ENCODE data around the gene KRT85.
"Not testable (repeated sequence)": the region's sequence is repeated elsewhere in the genome, so short reads cannot be mapped to it uniquely, and the experiment has no call there.

KRT85 gene

DNA sequence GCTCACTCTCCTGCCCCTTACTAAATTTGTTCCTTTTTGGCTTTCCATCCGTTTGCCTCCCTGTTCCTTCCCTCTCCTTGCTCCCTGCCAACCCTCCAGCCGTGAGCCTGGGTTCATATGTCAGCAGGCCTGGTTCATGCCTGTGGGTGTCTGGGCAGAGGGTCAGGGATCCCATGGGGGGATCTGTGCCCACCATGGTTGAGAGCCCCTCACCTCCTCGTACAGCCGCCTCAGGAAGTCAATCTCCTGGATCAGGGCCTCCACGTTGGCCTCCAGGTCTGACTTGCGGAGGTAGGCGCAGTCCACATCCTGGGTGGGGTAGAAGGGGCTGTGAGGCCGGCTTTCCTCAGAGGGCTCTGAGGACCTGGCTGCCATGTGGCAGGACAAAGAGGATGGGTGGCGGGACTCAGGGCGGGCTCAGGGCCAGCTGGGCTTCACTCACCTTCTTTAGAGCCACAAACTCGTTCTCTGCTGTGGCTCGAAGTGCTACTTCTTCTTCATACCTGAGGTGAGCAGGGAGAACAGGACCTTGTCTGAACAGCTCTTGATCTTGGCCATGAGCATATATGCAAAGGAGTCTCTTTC is 49.7 kb downstream of the KRT85 start:
- no peak overlapping the region for H3K4me3 Mint-ChIP-seq
- H3K9me3 Mint-ChIP-seq, result no peaks in the 10 kb centered on the region
- peaks cover 46 to 72% of the 10 kb centered on the region in 2 donors for H3K27me3 Mint-ChIP-seq
- H3K27ac Mint-ChIP-seq, result no peak overlapping the region
- ATAC-seq (replicated peaks), result no peak
- peaks cover 4 to 7% of the 10 kb centered on the region in 2 donors for H3K4me1 Mint-ChIP-seq (ENCODE audit: low read depth in 2 of 2)
- H3K36me3 Mint-ChIP-seq (ENCODE audit: insufficient read depth), result no peaks in the 10 kb centered on the region
- no peak for DNase-seq

DNA sequence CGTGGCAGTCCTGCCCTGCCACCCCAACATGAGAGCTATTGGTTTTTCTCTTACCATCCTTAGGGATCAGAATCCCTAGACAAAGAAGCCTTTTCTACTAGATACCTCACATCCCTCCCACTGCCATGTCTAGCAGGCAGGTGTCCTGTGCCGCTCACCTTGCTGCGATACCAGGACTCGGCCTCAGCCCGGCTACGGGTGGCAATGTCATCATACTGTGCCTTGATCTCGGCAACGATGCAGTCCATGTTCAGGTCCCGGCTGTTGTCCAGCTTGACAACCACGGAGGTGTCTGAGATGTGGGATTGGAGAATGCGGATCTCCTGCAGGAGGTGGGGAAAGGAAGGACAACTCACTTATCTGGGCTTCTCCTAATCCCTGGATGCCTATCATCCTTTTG is 50.6 kb downstream of the KRT85 start:
- peaks cover 4 to 7% of the 10 kb centered on the region in 2 donors for H3K4me1 Mint-ChIP-seq (ENCODE audit: low read depth in 2 of 2)
- peaks cover 46 to 72% of the 10 kb centered on the region in 2 donors for H3K27me3 Mint-ChIP-seq
- DNase-seq, result no peak

DNA sequence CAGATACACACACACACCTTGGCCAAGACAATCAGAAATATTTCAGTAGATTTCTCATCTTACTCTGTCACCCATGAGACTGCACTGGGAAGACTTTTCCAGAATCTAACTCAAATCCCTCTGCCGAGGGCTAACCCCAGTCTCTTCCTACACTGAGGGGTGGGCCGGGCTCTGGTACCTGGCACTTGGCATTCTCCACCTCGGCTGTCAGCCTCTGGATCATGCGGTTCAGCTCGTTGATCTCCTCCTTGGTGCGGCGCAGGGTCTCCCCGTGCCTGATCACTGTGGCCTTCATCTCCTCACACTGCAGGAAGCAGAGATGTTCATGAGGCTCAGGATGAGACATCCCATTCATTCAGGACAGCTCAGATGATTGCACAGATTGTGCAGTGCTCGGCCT is 51.0 kb downstream of the KRT85 start:
- ATAC-seq (replicated peaks) (no peak), DNase-seq (no peak)
- no peak overlapping the region for H3K27ac Mint-ChIP-seq
- no peaks in the 10 kb centered on the region for H3K36me3 Mint-ChIP-seq (ENCODE audit: insufficient read depth)
- H3K27me3 Mint-ChIP-seq, result peaks cover 47 to 72% of the 10 kb centered on the region in 2 donors
- H3K4me3 Mint-ChIP-seq, result no peak overlapping the region
- H3K4me1 Mint-ChIP-seq (ENCODE audit: low read depth in 2 of 2), result peaks cover 4 to 7% of the 10 kb centered on the region in 2 donors
- no peaks in the 10 kb centered on the region for H3K9me3 Mint-ChIP-seq

More for the DNA sequence above, 50.6 kb downstream of the KRT85 start:
- Mint-ChIP-seq H3K36me3 (ENCODE audit: insufficient read depth) (no peaks in the 10 kb centered on the region), H3K27ac (no peak overlapping the region), H3K9me3 (no peaks in the 10 kb centered on the region), H3K4me3 (no peak overlapping the region)
- ATAC-seq (replicated peaks), result no peak

- ATAC-seq (replicated peaks); H3K4me3 Mint-ChIP-seq; H3K4me1 Mint-ChIP-seq (ENCODE audit: low read depth in 2 of 2); H3K9me3 Mint-ChIP-seq; H3K36me3 Mint-ChIP-seq (ENCODE audit: insufficient read depth); H3K27ac Mint-ChIP-seq; DNase-seq: not testable (repeated sequence)
- H3K27me3 Mint-ChIP-seq, result peaks cover 47 to 72% of the 10 kb centered on the region in 2 donors
Measured at GRCh38 chr12:52315721-52316120, 51.6 kb downstream of the KRT85 start.

- no peaks in the 10 kb centered on the region for H3K9me3 Mint-ChIP-seq
- peaks cover 4 to 7% of the 10 kb centered on the region in 2 donors for H3K4me1 Mint-ChIP-seq (ENCODE audit: low read depth in 2 of 2)
- ATAC-seq (replicated peaks), result no peak
Measured at GRCh38 chr12:52314511-52314910, 52.8 kb downstream of the KRT85 start.

DNA sequence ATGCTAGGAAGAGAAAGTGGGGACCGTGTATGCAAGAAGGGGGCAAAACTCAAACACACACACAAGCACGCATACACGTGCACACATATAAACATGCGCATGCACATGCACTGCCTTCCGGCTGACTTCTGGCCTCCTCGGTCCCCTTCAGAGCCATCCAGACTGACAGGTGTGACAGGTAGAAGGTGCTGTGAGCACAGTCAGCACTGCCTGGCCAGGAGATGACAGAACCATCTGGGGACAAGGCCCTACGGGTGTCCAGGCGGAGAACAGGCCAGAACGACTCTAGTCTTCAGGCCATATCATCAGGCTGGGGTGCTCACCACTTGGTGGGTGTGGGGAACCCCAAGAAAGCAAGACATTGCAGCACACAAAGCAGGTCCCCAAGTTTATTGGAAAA is 53.4 kb downstream of the KRT85 start:
- Mint-ChIP-seq H3K4me1 (ENCODE audit: low read depth in 2 of 2) (peaks cover 2 to 7% of the 10 kb centered on the region in 2 donors), H3K36me3 (ENCODE audit: insufficient read depth) (no peaks in the 10 kb centered on the region), H3K4me3 (no peak overlapping the region), H3K27ac (no peak overlapping the region), H3K9me3 (no peaks in the 10 kb centered on the region), H3K27me3 (peaks cover 50 to 72% of the 10 kb centered on the region in 2 donors)
- DNase-seq, result no peak
- ATAC-seq (replicated peaks), result no peak

More at GRCh38 chr12:52314511-52314910, 52.8 kb downstream of the KRT85 start:
- H3K36me3 Mint-ChIP-seq (ENCODE audit: insufficient read depth), result no peaks in the 10 kb centered on the region
- no peak for DNase-seq
- H3K27ac Mint-ChIP-seq, result no peak overlapping the region
- no peak overlapping the region for H3K4me3 Mint-ChIP-seq
- peaks cover 44 to 72% of the 10 kb centered on the region in 2 donors for H3K27me3 Mint-ChIP-seq

GRCh38 chr12:52313461-52313860 is 53.8 kb downstream of the KRT85 start:
- Mint-ChIP-seq H3K36me3 (ENCODE audit: insufficient read depth) (peaks cover 2% of the 10 kb centered on the region), H3K4me3 (no peak overlapping the region), H3K9me3 (no peaks in the 10 kb centered on the region), H3K27me3 (peaks cover 52 to 72% of the 10 kb centered on the region in 2 donors), H3K4me1 (ENCODE audit: low read depth in 2 of 2) (peaks cover 7 to 11% of the 10 kb centered on the region in 2 donors), H3K27ac (no peak overlapping the region)
- DNase-seq (no peak), ATAC-seq (replicated peaks) (no peak)

GRCh38 chr12:52312086-52312485 is 55.2 kb downstream of the KRT85 start:
- Mint-ChIP-seq H3K27ac (no peak overlapping the region), H3K4me1 (ENCODE audit: low read depth in 2 of 2) (peaks cover 12 to 13% of the 10 kb centered on the region in 2 donors), H3K9me3 (no peaks in the 10 kb centered on the region), H3K4me3 (no peak overlapping the region), H3K27me3 (peaks cover 59 to 72% of the 10 kb centered on the region in 2 donors), H3K36me3 (ENCODE audit: insufficient read depth) (peaks cover 2% of the 10 kb centered on the region)
- no peak for DNase-seq
- ATAC-seq (replicated peaks), result no peak

GRCh38 chr12:52311285-52311648 is 56.0 kb downstream of the KRT85 start:
- ATAC-seq (replicated peaks) (no peak), DNase-seq (no peak)
- Mint-ChIP-seq H3K27ac (no peak overlapping the region), H3K9me3 (no peaks in the 10 kb centered on the region), H3K4me3 (no peak overlapping the region), H3K27me3 (peaks cover 60 to 80% of the 10 kb centered on the region in 2 donors), H3K4me1 (ENCODE audit: low read depth in 2 of 2) (peaks cover 14 to 15% of the 10 kb centered on the region in 2 donors), H3K36me3 (ENCODE audit: insufficient read depth) (peaks cover 2% of the 10 kb centered on the region)

- Mint-ChIP-seq H3K36me3 (ENCODE audit: insufficient read depth) (peaks cover 2% of the 10 kb centered on the region), H3K9me3 (no peaks in the 10 kb centered on the region), H3K4me3 (no peak overlapping the region), H3K27me3 (peaks cover 60 to 85% of the 10 kb centered on the region in 2 donors), H3K27ac (no peak overlapping the region), H3K4me1 (ENCODE audit: low read depth in 2 of 2) (peaks cover 15 to 19% of the 10 kb centered on the region in 2 donors)
- DNase-seq (no peak), ATAC-seq (replicated peaks) (no peak)
Measured at GRCh38 chr12:52310622-52311284, 56.5 kb downstream of the KRT85 start.

All from effector memory CD8-positive, alpha-beta T cell (primary cell).